MM.1S (cell line): ENCODE data around the gene DRG2.

Source experiments
- DNase-seq: peaks from one replicate; pipeline ENCODE4 v3.0.0-alpha.2; 2015
- H2AFZ ChIP-seq: fragments of 300-600 bp; sonication (generic); 2 replicates; pipeline ENCODE4 v1.6.0; 2016; ENCODE audit warnings: antibody characterized with exemption, low read length
- H3F3A ChIP-seq: fragments of 300-600 bp; sonication (generic); 2 replicates; pipeline ENCODE4 v1.6.1; 2016; ENCODE audit warnings: mild to moderate bottlenecking, antibody characterized with exemption, low read length, moderate library complexity, mixed read lengths; ENCODE audit not compliant: insufficient read depth
- H3K27ac ChIP-seq: fragments of 300-600 bp; sonication (generic); 2 replicates; pipeline ENCODE4 v1.5.1; 2016; ENCODE audit warnings: mild to moderate bottlenecking, low read length
- H3K27me3 ChIP-seq: fragments of 300-600 bp; sonication (generic); replicated peaks from 2 replicates; pipeline ENCODE4 v1.6.0; 2016; ENCODE audit warnings: low read length; ENCODE audit not compliant: insufficient read depth
- H3K36me3 ChIP-seq: fragments of 300-600 bp; sonication (generic); replicated peaks from 2 replicates; pipeline ENCODE4 v1.6.1; 2016; ENCODE audit warnings: mild to moderate bottlenecking, low read length, mixed read lengths; ENCODE audit not compliant: insufficient read depth
- H3K4me1 ChIP-seq: fragments of 300-600 bp; sonication (generic); 2 replicates; pipeline ENCODE4 v1.6.1; 2016; ENCODE audit warnings: low read length, mixed read lengths
- H3K4me2 ChIP-seq: fragments of 300-600 bp; sonication (generic); 2 replicates; pipeline ENCODE4 v1.6.0; 2016; ENCODE audit warnings: low read depth, low read length
- H3K4me3 ChIP-seq: fragments of 300-600 bp; sonication (generic); 2 replicates; pipeline ENCODE4 v1.5.1; 2016; ENCODE audit warnings: low read length, mixed read lengths
- H3K79me2 ChIP-seq: fragments of 300-600 bp; sonication (generic); 2 replicates; pipeline ENCODE4 v1.6.1; 2016; ENCODE audit warnings: mixed run types, low read length, mixed read lengths
- H3K9ac ChIP-seq: fragments of 300-600 bp; sonication (generic); 2 replicates; pipeline ENCODE4 v1.6.1; 2016; ENCODE audit warnings: low read length, mixed read lengths
- H3K9me2 ChIP-seq: fragments of 300-600 bp; sonication (generic); replicated peaks from 2 replicates; pipeline ENCODE4 v1.6.1; 2016; ENCODE audit warnings: mild to moderate bottlenecking, low read length, mixed read lengths; ENCODE audit not compliant: insufficient read depth
- H3K9me3 ChIP-seq: fragments of 300-600 bp; sonication (generic); replicated peaks from 2 replicates; pipeline ENCODE4 v1.6.1; 2016; ENCODE audit warnings: mild to moderate bottlenecking, low read length, mixed read lengths; ENCODE audit not compliant: insufficient read depth
- H4K20me1 ChIP-seq: fragments of 300-600 bp; sonication (generic); 2 replicates; pipeline ENCODE4 v1.6.1; 2016; ENCODE audit warnings: mild to moderate bottlenecking, low read length, moderate library complexity, mixed read lengths; ENCODE audit not compliant: insufficient read depth
- EZH2 ChIP-seq: fragments of 300-600 bp; sonication (generic); optimal IDR thresholded peaks from 2 replicates; pipeline ENCODE3; 2017; ENCODE audit warnings: low read depth, mild to moderate bottlenecking, antibody characterized with exemption, low read length, mixed read lengths
- EZH2phosphoT487 ChIP-seq: fragments of 300-600 bp; sonication (generic); IDR thresholded peaks from 2 replicates; pipeline ENCODE4 v1.6.1; 2018; ENCODE audit warnings: antibody characterized with exemption, low read length
- TF ChIP-seq, protein P1 (sequence below): fragments of 300-600 bp; sonication (generic); IDR thresholded peaks from 2 replicates; pipeline ENCODE4 v1.5.1; 2016; ENCODE audit warnings: antibody characterized with exemption, low read length, mixed read lengths

Gene DRG2

DNA sequence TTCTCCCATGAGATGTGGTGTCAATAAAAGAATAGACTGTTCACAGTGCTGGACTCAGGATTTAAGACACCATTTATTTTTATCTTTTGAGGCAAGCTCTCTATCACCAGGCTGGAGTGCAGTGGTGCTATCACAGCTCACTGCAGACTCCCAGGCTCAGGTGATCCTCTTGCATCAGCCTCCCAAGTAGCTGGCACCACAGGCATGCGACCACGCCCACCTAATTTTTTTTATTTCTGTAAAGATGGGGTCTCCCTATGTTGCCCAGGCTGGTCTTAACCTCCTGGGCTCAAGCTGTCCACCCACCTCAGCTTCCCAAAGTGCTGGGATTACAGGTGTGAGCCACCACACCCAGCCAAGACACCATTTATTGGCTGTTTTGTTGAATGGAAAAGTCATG lies 18.6 kb upstream of the DRG2 start:
- Histone ChIP-seq H3K36me3 (no peaks in the 10 kb centered on the region), H3K4me2 (no peak overlapping the region), H2AFZ (no peak overlapping the region), H3K4me1 (no peaks in the 10 kb centered on the region), H3K9me2 (no peaks in the 10 kb centered on the region), H3K9ac (no peak overlapping the region), H3F3A (no peaks in the 10 kb centered on the region), H3K9me3 (no peaks in the 10 kb centered on the region), H3K27me3 (no peaks in the 10 kb centered on the region), H3K79me2 (no peaks in the 10 kb centered on the region), H3K4me3 (no peak overlapping the region), H4K20me1 (no peaks in the 10 kb centered on the region), H3K27ac (no peak overlapping the region)
- no peak for DNase-seq
- no peak for TF ChIP-seq EZH2phosphoT487
- no peak for TF ChIP-seq EZH2
- TF ChIP-seq, protein P1, sequence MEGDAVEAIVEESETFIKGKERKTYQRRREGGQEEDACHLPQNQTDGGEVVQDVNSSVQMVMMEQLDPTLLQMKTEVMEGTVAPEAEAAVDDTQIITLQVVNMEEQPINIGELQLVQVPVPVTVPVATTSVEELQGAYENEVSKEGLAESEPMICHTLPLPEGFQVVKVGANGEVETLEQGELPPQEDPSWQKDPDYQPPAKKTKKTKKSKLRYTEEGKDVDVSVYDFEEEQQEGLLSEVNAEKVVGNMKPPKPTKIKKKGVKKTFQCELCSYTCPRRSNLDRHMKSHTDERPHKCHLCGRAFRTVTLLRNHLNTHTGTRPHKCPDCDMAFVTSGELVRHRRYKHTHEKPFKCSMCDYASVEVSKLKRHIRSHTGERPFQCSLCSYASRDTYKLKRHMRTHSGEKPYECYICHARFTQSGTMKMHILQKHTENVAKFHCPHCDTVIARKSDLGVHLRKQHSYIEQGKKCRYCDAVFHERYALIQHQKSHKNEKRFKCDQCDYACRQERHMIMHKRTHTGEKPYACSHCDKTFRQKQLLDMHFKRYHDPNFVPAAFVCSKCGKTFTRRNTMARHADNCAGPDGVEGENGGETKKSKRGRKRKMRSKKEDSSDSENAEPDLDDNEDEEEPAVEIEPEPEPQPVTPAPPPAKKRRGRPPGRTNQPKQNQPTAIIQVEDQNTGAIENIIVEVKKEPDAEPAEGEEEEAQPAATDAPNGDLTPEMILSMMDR: no peak

DNA sequence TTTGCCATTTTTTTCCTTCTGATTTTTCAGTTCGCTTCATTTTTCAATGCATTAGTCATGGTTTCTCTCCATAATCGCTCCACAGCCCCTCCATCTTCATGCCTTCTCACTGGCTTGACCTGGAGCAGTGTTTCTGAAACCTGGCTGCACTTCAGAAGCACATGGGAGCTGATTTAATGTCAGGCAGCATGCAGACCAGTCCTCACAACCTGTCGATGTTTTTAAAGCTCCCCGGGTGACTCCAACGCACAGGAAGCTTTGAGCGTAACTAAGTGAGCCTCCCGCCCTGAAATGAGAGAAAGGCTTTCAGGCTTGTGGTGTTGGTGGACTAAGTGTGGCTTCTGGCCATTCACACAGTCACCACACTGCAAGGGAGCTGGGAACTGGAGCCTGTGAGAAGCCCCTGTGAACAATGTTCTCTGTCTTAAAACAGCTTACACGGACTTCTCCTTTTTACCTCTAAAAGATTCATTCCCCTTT lies 16.8 kb upstream of the DRG2 start:
- no peaks in the 10 kb centered on the region for H3F3A ChIP-seq
- no peak overlapping the region for H2AFZ ChIP-seq
- H3K9me3 ChIP-seq: no peaks in the 10 kb centered on the region
- no peak overlapping the region for H3K4me3 ChIP-seq
- TF ChIP-seq EZH2 (no peak), EZH2phosphoT487 (no peak)
- TF ChIP-seq, protein P1: no peak
- no peak overlapping the region for H3K27ac ChIP-seq
- H3K9me2 ChIP-seq: no peaks in the 10 kb centered on the region
- H3K36me3 ChIP-seq: no peaks in the 10 kb centered on the region
- no peak for DNase-seq
- H3K79me2 ChIP-seq: no peaks in the 10 kb centered on the region
- H3K4me1 ChIP-seq: no peaks in the 10 kb centered on the region
- H4K20me1 ChIP-seq: no peaks in the 10 kb centered on the region
- H3K9ac ChIP-seq: no peak overlapping the region
- H3K4me2 ChIP-seq: no peak overlapping the region
- H3K27me3 ChIP-seq: no peaks in the 10 kb centered on the region

DNA sequence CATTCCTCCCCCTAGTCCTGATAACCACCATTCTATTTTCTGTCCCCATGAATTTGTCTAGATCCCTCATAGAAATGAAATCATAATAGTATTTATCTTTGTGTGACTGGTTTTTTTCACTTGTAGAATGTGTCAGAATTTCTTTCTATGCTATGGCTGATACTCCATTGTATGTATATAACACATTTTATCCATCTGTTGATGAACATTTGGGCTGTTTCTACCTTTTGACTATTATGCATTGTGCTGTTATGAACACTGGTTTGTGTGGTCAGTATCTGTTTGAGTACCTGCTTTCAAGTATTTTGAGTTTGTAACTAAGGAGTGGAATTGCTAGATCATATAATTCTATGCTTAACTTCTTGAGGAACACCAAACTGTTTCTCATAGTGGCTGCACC lies 16.0 kb upstream of the DRG2 start:
- no peaks in the 10 kb centered on the region for H3F3A ChIP-seq
- no peak overlapping the region for H3K9ac ChIP-seq
- no peaks in the 10 kb centered on the region for H4K20me1 ChIP-seq
- no peak overlapping the region for H3K27ac ChIP-seq
- no peak overlapping the region for H3K4me2 ChIP-seq
- no peaks in the 10 kb centered on the region for H3K4me1 ChIP-seq
- no peak for TF ChIP-seq EZH2
- TF ChIP-seq, protein P1: no peak
- TF ChIP-seq EZH2phosphoT487: no peak
- no peaks in the 10 kb centered on the region for H3K9me3 ChIP-seq
- DNase-seq: no peak
- no peak overlapping the region for H2AFZ ChIP-seq
- no peak overlapping the region for H3K4me3 ChIP-seq
- H3K9me2 ChIP-seq: no peaks in the 10 kb centered on the region
- no peaks in the 10 kb centered on the region for H3K27me3 ChIP-seq
- H3K36me3 ChIP-seq: no peaks in the 10 kb centered on the region
- H3K79me2 ChIP-seq: no peaks in the 10 kb centered on the region
